H9 (cell line): ENCODE data around the gene SULT1A1. TPM values are rescaled to one million over a fixed set of nuclear protein-coding genes. Genes with fewer than 3 reads are reported as not detected.
"Not testable (repeated sequence)": the region's sequence is repeated elsewhere in the genome, so short reads cannot be mapped to it uniquely, and the experiment has no call there.

ENCODE experiments used
- DNase-seq: peaks from one replicate; pipeline ENCODE4 v3.0.0-alpha.2; 2017
- H2AFZ ChIP-seq: one replicate; pipeline ENCODE4 v1.6.1; 2013; ENCODE audit warnings: mild to moderate bottlenecking, low read length, control low read depth, moderate library complexity
- H2AK5ac ChIP-seq: 2 replicates; pipeline ENCODE4 v1.6.1; 2013; ENCODE audit warnings: low read length, control low read depth, mixed read lengths; ENCODE audit not compliant: insufficient read length
- H2BK120ac ChIP-seq: one replicate; pipeline ENCODE4 v1.6.1; 2013; ENCODE audit warnings: low read depth, mild to moderate bottlenecking, low read length, control low read depth, inconsistent platforms; ENCODE audit not compliant: poor library complexity, severe bottlenecking
- H2BK12ac ChIP-seq: 2 replicates; pipeline ENCODE4 v1.6.1; 2013; ENCODE audit warnings: low read length, control low read depth, mixed read lengths, low read depth; ENCODE audit not compliant: insufficient read length
- H2BK15ac ChIP-seq: 2 replicates; pipeline ENCODE4 v1.6.1; 2013; ENCODE audit warnings: low read depth, low read length, control low read depth
- H2BK20ac ChIP-seq: one replicate; pipeline ENCODE4 v1.6.1; 2013; ENCODE audit warnings: low read depth, mild to moderate bottlenecking, low read length, control low read depth, inconsistent platforms; ENCODE audit not compliant: poor library complexity, severe bottlenecking
- H2BK5ac ChIP-seq: 2 replicates; pipeline ENCODE4 v1.6.1; 2013; ENCODE audit warnings: low read length, control low read depth, mixed read lengths; ENCODE audit not compliant: insufficient read length
- H3K14ac ChIP-seq: 2 replicates; pipeline ENCODE4 v1.6.1; 2013; ENCODE audit warnings: low read length, control low read depth; ENCODE audit not compliant: insufficient read depth
- H3K18ac ChIP-seq: 2 replicates; pipeline ENCODE4 v1.6.1; 2013; ENCODE audit warnings: low read depth, mild to moderate bottlenecking, mixed read lengths, low read length, control low read depth; ENCODE audit not compliant: insufficient read length
- H3K23ac ChIP-seq: 2 replicates; pipeline ENCODE4 v1.6.1; 2013; ENCODE audit warnings: low read length, control low read depth, mixed read lengths, low read depth; ENCODE audit not compliant: insufficient read length
- H3K23me2 ChIP-seq: 2 replicates; pipeline ENCODE4 v1.6.1; 2013; ENCODE audit warnings: low read depth, mild to moderate bottlenecking, mixed read lengths, low read length, control low read depth; ENCODE audit not compliant: insufficient read length, poor library complexity, severe bottlenecking
- H3K27ac ChIP-seq: 2 replicates; pipeline ENCODE4 v1.5.1; 2013; ENCODE audit warnings: low read length, control low read depth, mixed read lengths, low read depth; ENCODE audit not compliant: insufficient read length
- H3K27me3 ChIP-seq: 2 replicates; pipeline ENCODE4 v1.6.1; 2013; ENCODE audit warnings: low read length, control low read depth, inconsistent platforms; ENCODE audit not compliant: insufficient read depth
- H3K4ac ChIP-seq: 2 replicates; pipeline ENCODE4 v1.6.1; 2013; ENCODE audit warnings: low read depth, mild to moderate bottlenecking, control low read depth, inconsistent platforms, low read length, moderate library complexity
- H3K4me1 ChIP-seq: 2 replicates; pipeline ENCODE4 v1.6.1; 2013; ENCODE audit warnings: low read length, control low read depth, inconsistent platforms; ENCODE audit not compliant: insufficient read depth
- H3K4me2 ChIP-seq: 2 replicates; pipeline ENCODE4 v1.6.1; 2013; ENCODE audit warnings: low read length, control low read depth, mixed read lengths; ENCODE audit not compliant: insufficient read length, insufficient read depth
- H3K56ac ChIP-seq: 2 replicates; pipeline ENCODE4 v1.6.1; 2013; ENCODE audit warnings: low read depth, mild to moderate bottlenecking, mixed read lengths, low read length, control low read depth; ENCODE audit not compliant: insufficient read length
- H3K79me1 ChIP-seq: 2 replicates; pipeline ENCODE4 v1.6.1; 2013; ENCODE audit warnings: low read depth, mild to moderate bottlenecking, moderate library complexity, low read length, control low read depth, inconsistent platforms; ENCODE audit not compliant: insufficient read depth, poor library complexity, severe bottlenecking
- H3K79me2 ChIP-seq: 2 replicates; pipeline ENCODE4 v1.6.1; 2013; ENCODE audit warnings: low read length, control low read depth, inconsistent platforms; ENCODE audit not compliant: insufficient read depth
- H3K9ac ChIP-seq: 2 replicates; pipeline ENCODE4 v1.6.1; 2013; ENCODE audit warnings: low read length, control low read depth, mixed read lengths; ENCODE audit not compliant: insufficient read length; ENCODE audit errors: extremely low read depth
- H3K9me3 ChIP-seq: one replicate; pipeline ENCODE4 v1.6.1; 2013; ENCODE audit warnings: low read depth, low read length, inconsistent platforms; ENCODE audit not compliant: control insufficient read depth
- H3T11ph ChIP-seq: one replicate; pipeline ENCODE4 v1.6.1; 2013; ENCODE audit warnings: mild to moderate bottlenecking, low read length, control low read depth, inconsistent platforms
- H4K20me1 ChIP-seq: one replicate; pipeline ENCODE4 v1.6.1; 2013; ENCODE audit not compliant: control insufficient read depth, insufficient read length, insufficient read depth
- H4K5ac ChIP-seq: 2 replicates; pipeline ENCODE4 v1.6.1; 2013; ENCODE audit warnings: low read depth, mild to moderate bottlenecking, mixed read lengths, low read length, control low read depth; ENCODE audit not compliant: insufficient read length
- H4K8ac ChIP-seq: replicated peaks from 2 replicates; pipeline ENCODE4 v1.6.1; 2013; ENCODE audit warnings: low read length, control low read depth, mixed read lengths, low read depth; ENCODE audit not compliant: insufficient read length
- H4K91ac ChIP-seq: 2 replicates; pipeline ENCODE4 v1.6.1; 2013; ENCODE audit warnings: low read depth, mild to moderate bottlenecking, moderate library complexity, mixed read lengths, low read length, control low read depth; ENCODE audit not compliant: insufficient read length
- H3K27ac Mint-ChIP-seq, 3 experiments: 2 replicates in 2 of 3; 3 replicates in 1 of 3; pipeline ENCODE4 v1.8.0; 2020 to 2021; ENCODE audit warnings: mixed read lengths in 3 of 3, mild to moderate bottlenecking in 1 of 3, moderate library complexity in 1 of 3
- H3K27me3 Mint-ChIP-seq: 2 replicates; pipeline ENCODE4 v1.8.0; 2021; ENCODE audit warnings: low read depth, mild to moderate bottlenecking, moderate library complexity, mixed read lengths
- H3K36me3 Mint-ChIP-seq, 3 experiments: 2 replicates in 2 of 3; 3 replicates in 1 of 3; pipeline ENCODE4 v1.8.0; 2020 to 2021; ENCODE audit warnings: low read depth in 3 of 3, mixed read lengths in 3 of 3; ENCODE audit not compliant: insufficient read depth in 1 of 3
- H3K4me1 Mint-ChIP-seq, 2 experiments: 2 replicates each; pipeline ENCODE4 v1.8.0; 2020; ENCODE audit warnings: mixed read lengths in 2 of 2
- H3K4me3 Mint-ChIP-seq, 2 experiments: 2 replicates in 1 of 2; 3 replicates in 1 of 2; pipeline ENCODE4 v1.8.0; 2020 to 2021; ENCODE audit warnings: mild to moderate bottlenecking in 2 of 2, mixed read lengths in 2 of 2, moderate library complexity in 1 of 2
- H3K9me3 Mint-ChIP-seq, 2 experiments: 2 replicates in 1 of 2; 3 replicates in 1 of 2; pipeline ENCODE4 v1.8.0; 2020; ENCODE audit warnings: mild to moderate bottlenecking in 2 of 2, mixed read lengths in 2 of 2, moderate library complexity in 1 of 2
- WGBS: extraction: QIAGEN DNeasy Blood & Tissue Kit; methylation state at CpG from one replicate; pipeline ENCODE4 v1.1.7; 2013; ENCODE audit warnings: missing lambda C conversion rate, low lambda C conversion rate, mixed read lengths; ENCODE audit not compliant: insufficient read length; ENCODE audit errors: extremely low coverage; 5-methylcytosine and 5-hydroxymethylcytosine counted together
- total RNA-seq: library from RNA; stranded (reverse); gene quantifications from 2 replicates; pipeline ENCODE4 v1.2.1, GENCODE V29; 2021
- TF ChIP-seq, protein P1 (sequence below): fragments of 200-600 bp; sonication (generic); conservative IDR thresholded peaks from 3 replicates; pipeline ENCODE4 v1.8.0; 2021; ENCODE audit warnings: antibody characterized with exemption, mild to moderate bottlenecking

SULT1A1 gene
- total RNA-seq, 1 experiment from 2014 or later: 4.8 TPM

- Histone ChIP-seq H3K4me2 (no peak overlapping the region), H3K9me3 (no peaks in the 10 kb centered on the region), H2BK20ac (no peak overlapping the region), H3K23me2 (no peaks in the 10 kb centered on the region), H3K23ac (no peak overlapping the region), H3K9ac (no peak overlapping the region), H2BK5ac (no peak overlapping the region), H2BK12ac (no peak overlapping the region), H3K79me2 (no peaks in the 10 kb centered on the region), H3T11ph (no peak overlapping the region), H3K18ac (no peak overlapping the region), H4K5ac (no peak overlapping the region), H2AFZ (no peak overlapping the region), H3K56ac (no peak overlapping the region), H2BK120ac (no peak overlapping the region), H2BK15ac (no peak overlapping the region), H3K4ac (no peak overlapping the region), H3K79me1 (no peaks in the 10 kb centered on the region), H4K91ac (no peak overlapping the region), H4K20me1 (no peaks in the 10 kb centered on the region), H2AK5ac (no peak overlapping the region), H3K14ac (no peak overlapping the region), H3K27me3 (no peaks in the 10 kb centered on the region), H4K8ac (no peak overlapping the region), H3K27ac (no peak overlapping the region), H3K4me1 (no peaks in the 10 kb centered on the region; the same call in 1 of the 2 replicates)
- no peaks in the 10 kb centered on the region for H3K9me3 Mint-ChIP-seq
- no peaks in the 10 kb centered on the region for H3K36me3 Mint-ChIP-seq
- no peak for DNase-seq
- WGBS: no CpG with 5 or more reads among the region's 7 CpGs
- H3K4me3 Mint-ChIP-seq: no peak overlapping the region
- H3K27me3 Mint-ChIP-seq: no peaks in the 10 kb centered on the region
- no peak overlapping the region for H3K27ac Mint-ChIP-seq
- H3K4me1 Mint-ChIP-seq: peaks cover 23 to 31% of the 10 kb centered on the region in 2 experiments
- TF ChIP-seq, protein P1, sequence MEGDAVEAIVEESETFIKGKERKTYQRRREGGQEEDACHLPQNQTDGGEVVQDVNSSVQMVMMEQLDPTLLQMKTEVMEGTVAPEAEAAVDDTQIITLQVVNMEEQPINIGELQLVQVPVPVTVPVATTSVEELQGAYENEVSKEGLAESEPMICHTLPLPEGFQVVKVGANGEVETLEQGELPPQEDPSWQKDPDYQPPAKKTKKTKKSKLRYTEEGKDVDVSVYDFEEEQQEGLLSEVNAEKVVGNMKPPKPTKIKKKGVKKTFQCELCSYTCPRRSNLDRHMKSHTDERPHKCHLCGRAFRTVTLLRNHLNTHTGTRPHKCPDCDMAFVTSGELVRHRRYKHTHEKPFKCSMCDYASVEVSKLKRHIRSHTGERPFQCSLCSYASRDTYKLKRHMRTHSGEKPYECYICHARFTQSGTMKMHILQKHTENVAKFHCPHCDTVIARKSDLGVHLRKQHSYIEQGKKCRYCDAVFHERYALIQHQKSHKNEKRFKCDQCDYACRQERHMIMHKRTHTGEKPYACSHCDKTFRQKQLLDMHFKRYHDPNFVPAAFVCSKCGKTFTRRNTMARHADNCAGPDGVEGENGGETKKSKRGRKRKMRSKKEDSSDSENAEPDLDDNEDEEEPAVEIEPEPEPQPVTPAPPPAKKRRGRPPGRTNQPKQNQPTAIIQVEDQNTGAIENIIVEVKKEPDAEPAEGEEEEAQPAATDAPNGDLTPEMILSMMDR: no peak
Measured at GRCh38 chr16:28621481-28622155, 11.8 kb upstream of the SULT1A1 start.

- H3K27ac ChIP-seq, H3K9me3 Mint-ChIP-seq, H3K4me3 Mint-ChIP-seq, H3K9me3 ChIP-seq, H3K79me1 ChIP-seq, H2BK12ac ChIP-seq, H4K91ac ChIP-seq, H3K9ac ChIP-seq, H2AFZ ChIP-seq, H3K27me3 Mint-ChIP-seq, H4K20me1 ChIP-seq, H3K4ac ChIP-seq, DNase-seq, H3K23me2 ChIP-seq, H2BK15ac ChIP-seq, H3K18ac ChIP-seq, H3K27ac Mint-ChIP-seq, H2BK5ac ChIP-seq, H2BK120ac ChIP-seq, H3K27me3 ChIP-seq, H3K79me2 ChIP-seq, H3K56ac ChIP-seq, H3K36me3 Mint-ChIP-seq, H3K23ac ChIP-seq, H3T11ph ChIP-seq, H3K14ac ChIP-seq, H2BK20ac ChIP-seq, H3K4me2 ChIP-seq, H4K5ac ChIP-seq, H2AK5ac ChIP-seq, H3K4me1 ChIP-seq, H4K8ac ChIP-seq: not testable (repeated sequence)
- no CpG with 5 or more reads among the region's 1 CpG for WGBS
- peaks cover 23 to 34% of the 10 kb centered on the region in 2 experiments for H3K4me1 Mint-ChIP-seq
Measured at GRCh38 chr16:28620316-28620715, 10.5 kb upstream of the SULT1A1 start.
